ENCODE data around the gene CHD5. TPM values are rescaled to one million over a fixed set of nuclear protein-coding genes. Genes with fewer than 3 reads are reported as not detected.

The CHD5 gene
- total and polyA plus RNA-seq, 2 of the 13 experiments (the other 11 are each of a cell fraction or from before 2014, with no cell fraction given) = 0.02 to 0.21 TPM

DNA sequence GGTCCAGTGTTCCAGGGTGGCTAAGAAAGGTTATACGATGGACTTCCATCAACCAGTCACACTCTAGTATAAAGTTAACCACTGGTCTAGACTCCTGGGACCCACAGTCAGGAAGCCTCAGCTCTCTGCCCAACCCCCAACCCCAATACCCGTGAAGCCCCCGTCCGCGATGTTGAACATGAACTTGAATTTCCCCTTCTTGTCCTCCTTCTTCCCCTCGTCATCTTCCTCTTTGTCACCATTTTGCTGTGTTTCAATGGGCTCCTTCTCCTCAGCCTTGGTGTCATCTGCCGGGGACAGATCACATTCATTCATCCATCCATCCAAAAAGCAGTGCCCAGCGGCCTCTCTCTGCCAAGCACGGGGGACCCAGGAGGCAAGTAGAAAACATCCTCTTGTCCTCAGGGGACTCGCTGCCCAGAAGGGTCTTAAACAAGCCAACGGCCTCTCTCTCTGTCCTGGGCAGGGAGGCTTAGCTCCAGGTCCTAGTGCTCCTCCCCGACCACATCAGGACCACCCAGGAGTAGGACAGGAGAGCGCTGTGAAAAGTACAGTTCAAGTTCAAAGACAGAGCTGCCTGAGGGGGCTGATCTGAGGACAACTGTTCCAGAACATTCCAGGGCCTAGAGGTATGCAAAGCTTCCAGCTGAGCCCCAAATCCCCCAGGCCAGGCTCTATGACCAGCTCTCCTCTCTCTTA, 68.0 kb downstream of the CHD5 start:
- Histone ChIP-seq H3K9ac (ENCODE audit: insufficient read depth, low read depth, low read length) (no peak overlapping the region), H3K4me3 (replicated peaks in 1 of 3; ENCODE audit: insufficient read depth in 1 of 3, low read depth in 2 of 3, low read length in 3 of 3) (no peak overlapping the region), H3K27me3 (ENCODE audit: control insufficient read depth in 1 of 2, insufficient read depth in 2 of 2, low read length in 2 of 2) (peaks cover 6 to 49% of the 10 kb centered on the region in 2 experiments), H2AFZ (ENCODE audit: low read length) (no peak overlapping the region), H3K4me1 (ENCODE audit: insufficient read depth, low read length) (no peaks in the 10 kb centered on the region), H3K36me3 (replicated peaks in 1 of 2; ENCODE audit: control insufficient read depth in 1 of 2, insufficient read depth in 2 of 2, low read length in 2 of 2) (no peaks in the 10 kb centered on the region), H4K20me1 (ENCODE audit: insufficient read depth, low read length) (0 out of 2 replicates have a peak, but pooled peaks cover 2% of the 10 kb centered on the region), H3K27ac (ENCODE audit: extremely low read length, insufficient read depth, low read length) (no peak overlapping the region), H3K79me2 (ENCODE audit: insufficient read depth, low read length) (no peaks in the 10 kb centered on the region), H3K4me2 (ENCODE audit: low read depth, low read length) (no peak overlapping the region), H3K9me3 (ENCODE audit: low read length) (no peaks in the 10 kb centered on the region)
- ATAC-seq (no peak; the same call in 2 of the 3 replicates), DNase-seq (ENCODE audit: low spot score) (no peak), FAIRE-seq (no peak)
- no TSS peak for BruUV-seq (replicated peaks)
- in situ Hi-C loops (cut with HindIII; ENCODE audit: extremely low pct_ligation_motif_present, low pct_unique_long_range_greater_than_20kb) = loop anchor here (5.0 kb wide), 1 partner anchor 60 kb away; no protein-coding TSS in a partner anchor
- no peak for TF ChIP-seq ZNF749 (CRISPR knock-in tag; IDR thresholded peaks at IDR 0.05; ENCODE audit: borderline replicate concordance)
- no peak for TF ChIP-seq ZNF335 (CRISPR knock-in tag; IDR thresholded peaks at IDR 0.05)
- TF ChIP-seq ZNF670 (CRISPR knock-in tag; IDR thresholded peaks at IDR 0.05; ENCODE audit: borderline replicate concordance) = no peak
- no peak for TF ChIP-seq SPEN (CRISPR knock-in tag; IDR thresholded peaks at IDR 0.05; ENCODE audit: low read depth)
- no peak for TF ChIP-seq ZNF263 (CRISPR knock-in tag; IDR thresholded peaks at IDR 0.05)
- TF ChIP-seq ZNF709 (CRISPR knock-in tag; IDR thresholded peaks at IDR 0.05) = no peak
- no peak for TF ChIP-seq FOXO1 (CRISPR knock-in tag; IDR thresholded peaks at IDR 0.05)
- TF ChIP-seq, protein P1, sequence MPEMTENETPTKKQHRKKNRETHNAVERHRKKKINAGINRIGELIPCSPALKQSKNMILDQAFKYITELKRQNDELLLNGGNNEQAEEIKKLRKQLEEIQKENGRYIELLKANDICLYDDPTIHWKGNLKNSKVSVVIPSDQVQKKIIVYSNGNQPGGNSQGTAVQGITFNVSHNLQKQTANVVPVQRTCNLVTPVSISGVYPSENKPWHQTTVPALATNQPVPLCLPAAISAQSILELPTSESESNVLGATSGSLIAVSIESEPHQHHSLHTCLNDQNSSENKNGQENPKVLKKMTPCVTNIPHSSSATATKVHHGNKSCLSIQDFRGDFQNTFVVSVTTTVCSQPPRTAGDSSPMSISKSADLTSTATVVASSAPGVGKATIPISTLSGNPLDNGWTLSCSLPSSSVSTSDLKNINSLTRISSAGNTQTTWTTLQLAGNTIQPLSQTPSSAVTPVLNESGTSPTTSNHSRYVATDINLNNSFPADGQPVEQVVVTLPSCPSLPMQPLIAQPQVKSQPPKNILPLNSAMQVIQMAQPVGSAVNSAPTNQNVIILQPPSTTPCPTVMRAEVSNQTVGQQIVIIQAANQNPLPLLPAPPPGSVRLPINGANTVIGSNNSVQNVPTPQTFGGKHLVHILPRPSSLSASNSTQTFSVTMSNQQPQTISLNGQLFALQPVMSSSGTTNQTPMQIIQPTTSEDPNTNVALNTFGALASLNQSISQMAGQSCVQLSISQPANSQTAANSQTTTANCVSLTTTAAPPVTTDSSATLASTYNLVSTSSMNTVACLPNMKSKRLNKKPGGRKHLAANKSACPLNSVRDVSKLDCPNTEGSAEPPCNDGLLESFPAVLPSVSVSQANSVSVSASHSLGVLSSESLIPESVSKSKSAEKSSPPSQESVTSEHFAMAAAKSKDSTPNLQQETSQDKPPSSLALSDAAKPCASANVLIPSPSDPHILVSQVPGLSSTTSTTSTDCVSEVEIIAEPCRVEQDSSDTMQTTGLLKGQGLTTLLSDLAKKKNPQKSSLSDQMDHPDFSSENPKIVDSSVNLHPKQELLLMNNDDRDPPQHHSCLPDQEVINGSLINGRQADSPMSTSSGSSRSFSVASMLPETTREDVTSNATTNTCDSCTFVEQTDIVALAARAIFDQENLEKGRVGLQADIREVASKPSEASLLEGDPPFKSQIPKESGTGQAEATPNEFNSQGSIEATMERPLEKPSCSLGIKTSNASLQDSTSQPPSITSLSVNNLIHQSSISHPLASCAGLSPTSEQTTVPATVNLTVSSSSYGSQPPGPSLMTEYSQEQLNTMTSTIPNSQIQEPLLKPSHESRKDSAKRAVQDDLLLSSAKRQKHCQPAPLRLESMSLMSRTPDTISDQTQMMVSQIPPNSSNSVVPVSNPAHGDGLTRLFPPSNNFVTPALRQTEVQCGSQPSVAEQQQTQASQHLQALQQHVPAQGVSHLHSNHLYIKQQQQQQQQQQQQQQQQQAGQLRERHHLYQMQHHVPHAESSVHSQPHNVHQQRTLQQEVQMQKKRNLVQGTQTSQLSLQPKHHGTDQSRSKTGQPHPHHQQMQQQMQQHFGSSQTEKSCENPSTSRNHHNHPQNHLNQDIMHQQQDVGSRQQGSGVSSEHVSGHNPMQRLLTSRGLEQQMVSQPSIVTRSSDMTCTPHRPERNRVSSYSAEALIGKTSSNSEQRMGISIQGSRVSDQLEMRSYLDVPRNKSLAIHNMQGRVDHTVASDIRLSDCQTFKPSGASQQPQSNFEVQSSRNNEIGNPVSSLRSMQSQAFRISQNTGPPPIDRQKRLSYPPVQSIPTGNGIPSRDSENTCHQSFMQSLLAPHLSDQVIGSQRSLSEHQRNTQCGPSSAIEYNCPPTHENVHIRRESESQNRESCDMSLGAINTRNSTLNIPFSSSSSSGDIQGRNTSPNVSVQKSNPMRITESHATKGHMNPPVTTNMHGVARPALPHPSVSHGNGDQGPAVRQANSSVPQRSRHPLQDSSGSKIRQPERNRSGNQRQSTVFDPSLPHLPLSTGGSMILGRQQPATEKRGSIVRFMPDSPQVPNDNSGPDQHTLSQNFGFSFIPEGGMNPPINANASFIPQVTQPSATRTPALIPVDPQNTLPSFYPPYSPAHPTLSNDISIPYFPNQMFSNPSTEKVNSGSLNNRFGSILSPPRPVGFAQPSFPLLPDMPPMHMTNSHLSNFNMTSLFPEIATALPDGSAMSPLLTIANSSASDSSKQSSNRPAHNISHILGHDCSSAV (CRISPR knock-in tag; IDR thresholded peaks at IDR 0.05; ENCODE audit: borderline replicate concordance) = no peak
- TF ChIP-seq, protein P2, sequence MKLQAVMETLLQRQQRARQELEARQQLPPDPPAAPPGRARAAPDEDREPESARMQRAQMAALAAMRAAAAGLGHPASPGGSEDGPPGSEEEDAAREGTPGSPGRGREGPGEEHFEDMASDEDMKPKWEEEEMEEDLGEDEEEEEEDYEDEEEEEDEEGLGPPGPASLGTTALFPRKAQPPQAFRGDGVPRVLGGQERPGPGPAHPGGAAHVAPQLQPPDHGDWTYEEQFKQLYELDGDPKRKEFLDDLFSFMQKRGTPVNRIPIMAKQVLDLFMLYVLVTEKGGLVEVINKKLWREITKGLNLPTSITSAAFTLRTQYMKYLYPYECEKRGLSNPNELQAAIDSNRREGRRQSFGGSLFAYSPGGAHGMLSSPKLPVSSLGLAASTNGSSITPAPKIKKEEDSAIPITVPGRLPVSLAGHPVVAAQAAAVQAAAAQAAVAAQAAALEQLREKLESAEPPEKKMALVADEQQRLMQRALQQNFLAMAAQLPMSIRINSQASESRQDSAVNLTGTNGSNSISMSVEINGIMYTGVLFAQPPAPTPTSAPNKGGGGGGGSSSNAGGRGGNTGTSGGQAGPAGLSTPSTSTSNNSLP (IDR thresholded peaks at IDR 0.05; ENCODE audit: low read depth, low read length) = no peak
- TF ChIP-seq ZNF3 (CRISPR knock-in tag; IDR thresholded peaks at IDR 0.05) = no peak
- no peak for TF ChIP-seq RFX1 (IDR thresholded peaks at IDR 0.05)
- no peak for TF ChIP-seq ATM (IDR thresholded peaks at IDR 0.05; ENCODE audit: borderline replicate concordance)
- TF ChIP-seq ZNF230 (CRISPR knock-in tag; IDR thresholded peaks at IDR 0.05) = no peak
- no peak for TF ChIP-seq SAP130 (CRISPR knock-in tag; IDR thresholded peaks at IDR 0.05; ENCODE audit: low read depth)
- TF ChIP-seq NR3C1 (CRISPR knock-in tag; IDR thresholded peaks at IDR 0.05) = no peak
- no peak for TF ChIP-seq SETDB1 (CRISPR knock-in tag; IDR thresholded peaks at IDR 0.05; ENCODE audit: borderline replicate concordance)
- ChIA-PET CTCF (ENCODE audit: low intra/inter-chr PET ratio, low total read pairs) (no interaction called here), POLR2A (no interaction called here)
- WGBS (ENCODE audit: low lambda C conversion rate) = 35% methylated on average over 11 of the region's 13 CpGs
- intact Hi-C loops (cut with micrococcal nuclease; ENCODE audit: unreplicated experiment) = no loop called here

Data from HepG2 (cell line).